ENCODE data around the gene ZNF296. TPM values are rescaled to one million over a fixed set of nuclear protein-coding genes. Genes with fewer than 3 reads are reported as not detected.

Gene ZNF296
- total RNA-seq, 1 donor from 2014 or later, result not detected

GRCh38 chr19:45063851-45064801, 12.2 kb downstream of the ZNF296 start:
- H3K9me3 ChIP-seq (ENCODE audit: control insufficient read depth in 3 of 3, low read length in 3 of 3), result no peaks in the 10 kb centered on the region
- H3K36me3 ChIP-seq (ENCODE audit: control insufficient read depth in 3 of 3, insufficient read depth in 3 of 3, low read length in 3 of 3), result peaks cover 69 to 73% (median 72%) of the 10 kb centered on the region in 3 donors
- H3K9ac ChIP-seq (ENCODE audit: low read depth in 1 of 3, low read length in 3 of 3), result no peak overlapping the region
- H3K27me3 ChIP-seq (ENCODE audit: control insufficient read depth in 3 of 3, insufficient read depth in 3 of 3, low read length in 3 of 3), result no peaks in the 10 kb centered on the region
- H3K4me3 ChIP-seq (ENCODE audit: low read length in 3 of 3), result no peak overlapping the region
- H3K4me1 ChIP-seq (ENCODE audit: control insufficient read depth in 3 of 3, insufficient read depth in 3 of 3, low read length in 3 of 3), result peaks cover 0 to 4% (median 0%) of the 10 kb centered on the region in 3 donors
- no peak overlapping the region for H3K27ac ChIP-seq (ENCODE audit: low read depth, low read length)

DNA sequence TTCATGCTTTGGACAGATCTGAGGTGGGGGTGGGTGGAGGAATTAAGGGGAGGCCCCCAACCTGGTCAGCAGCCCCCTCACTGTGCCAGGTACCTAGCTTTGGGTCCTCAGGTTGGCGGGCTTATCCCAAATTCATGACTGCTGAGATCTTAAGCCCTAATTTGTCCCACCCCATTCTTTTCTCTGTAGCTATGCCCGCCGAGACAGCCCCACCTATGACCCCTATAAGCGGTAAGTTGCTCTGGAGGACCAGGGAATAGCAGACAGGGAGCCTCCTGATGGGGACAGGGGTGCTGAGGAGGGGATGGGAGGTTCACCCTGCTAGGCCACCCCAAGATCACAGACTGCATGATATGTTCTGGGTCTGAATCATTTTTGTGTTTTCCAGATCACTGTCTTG, 14.3 kb downstream of the ZNF296 start:
- H3K9ac ChIP-seq (ENCODE audit: low read depth in 1 of 3, low read length in 3 of 3), result no peak overlapping the region
- no peaks in the 10 kb centered on the region for H3K27me3 ChIP-seq (ENCODE audit: control insufficient read depth in 3 of 3, insufficient read depth in 3 of 3, low read length in 3 of 3)
- peaks cover 75 to 80% (median 78%) of the 10 kb centered on the region in 3 donors for H3K36me3 ChIP-seq (ENCODE audit: control insufficient read depth in 3 of 3, insufficient read depth in 3 of 3, low read length in 3 of 3)
- H3K27ac ChIP-seq (ENCODE audit: low read depth, low read length), result no peak overlapping the region
- no peak overlapping the region for H3K4me3 ChIP-seq (ENCODE audit: low read length in 3 of 3)
- H3K4me1 ChIP-seq (ENCODE audit: control insufficient read depth in 3 of 3, insufficient read depth in 3 of 3, low read length in 3 of 3), result peaks cover 0 to 5% (median 0%) of the 10 kb centered on the region in 3 donors
- H3K9me3 ChIP-seq (ENCODE audit: control insufficient read depth in 3 of 3, low read length in 3 of 3), result no peaks in the 10 kb centered on the region

DNA sequence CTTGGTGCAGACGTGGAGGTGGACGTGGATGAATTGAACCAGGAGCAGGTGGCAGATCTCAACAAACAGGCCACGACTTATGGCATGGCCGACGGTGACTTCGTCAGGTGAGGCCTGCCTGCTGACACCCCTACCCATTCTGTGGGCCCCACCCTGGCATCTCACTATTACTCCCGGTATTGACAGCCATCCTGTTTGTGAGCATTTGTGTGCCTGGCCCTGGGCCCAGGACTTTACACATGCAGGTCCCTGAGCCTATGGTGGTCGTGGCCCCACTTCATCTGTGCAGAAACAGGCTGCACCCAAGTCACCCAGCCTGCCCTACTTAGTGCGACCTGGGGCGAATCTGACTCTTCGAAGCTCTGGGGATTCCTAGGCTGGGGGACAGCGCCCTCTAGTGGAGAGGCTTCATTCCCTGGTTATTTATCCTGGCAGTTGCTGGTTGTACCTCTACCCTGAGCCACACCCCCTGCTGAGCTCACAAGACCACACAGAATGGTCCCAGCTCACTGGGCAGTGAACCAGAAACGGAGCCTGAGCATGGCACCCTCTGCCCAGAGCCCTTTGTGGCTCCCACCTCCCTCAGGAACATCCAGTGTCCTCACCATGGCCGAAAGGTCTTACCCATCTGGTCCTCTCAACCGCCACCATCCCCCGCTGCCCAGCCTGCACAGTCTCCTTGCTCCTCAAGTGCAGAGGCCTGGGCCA, 16.9 kb downstream of the ZNF296 start:
- peaks cover 81 to 86% (median 83%) of the 10 kb centered on the region in 3 donors for H3K36me3 ChIP-seq (ENCODE audit: control insufficient read depth in 3 of 3, insufficient read depth in 3 of 3, low read length in 3 of 3)
- no peak overlapping the region for H3K9ac ChIP-seq (ENCODE audit: low read depth in 1 of 3, low read length in 3 of 3)

GRCh38 chr19:45058622-45059159, 17.6 kb downstream of the ZNF296 start:
- H3K36me3 ChIP-seq (ENCODE audit: control insufficient read depth in 3 of 3, insufficient read depth in 3 of 3, low read length in 3 of 3), result peaks cover 79 to 89% (median 86%) of the 10 kb centered on the region in 3 donors
- H3K9ac ChIP-seq (ENCODE audit: low read depth in 1 of 3, low read length in 3 of 3), result no peak overlapping the region
- no peak overlapping the region for H3K27ac ChIP-seq (ENCODE audit: low read depth, low read length)
- H3K4me1 ChIP-seq (ENCODE audit: control insufficient read depth in 3 of 3, insufficient read depth in 3 of 3, low read length in 3 of 3), result peaks cover 0 to 5% (median 0%) of the 10 kb centered on the region in 3 donors
- no peaks in the 10 kb centered on the region for H3K27me3 ChIP-seq (ENCODE audit: control insufficient read depth in 3 of 3, insufficient read depth in 3 of 3, low read length in 3 of 3)
- H3K4me3 ChIP-seq (ENCODE audit: low read length in 3 of 3), result no peak overlapping the region
- H3K9me3 ChIP-seq (ENCODE audit: control insufficient read depth in 3 of 3, low read length in 3 of 3), result no peaks in the 10 kb centered on the region

More for the DNA sequence above, 16.9 kb downstream of the ZNF296 start:
- Histone ChIP-seq H3K27me3 (ENCODE audit: control insufficient read depth in 3 of 3, insufficient read depth in 3 of 3, low read length in 3 of 3) (no peaks in the 10 kb centered on the region), H3K27ac (ENCODE audit: low read depth, low read length) (no peak overlapping the region), H3K4me1 (ENCODE audit: control insufficient read depth in 3 of 3, insufficient read depth in 3 of 3, low read length in 3 of 3) (peaks cover 0 to 5% (median 0%) of the 10 kb centered on the region in 3 donors), H3K9me3 (ENCODE audit: control insufficient read depth in 3 of 3, low read length in 3 of 3) (no peaks in the 10 kb centered on the region), H3K4me3 (ENCODE audit: low read length in 3 of 3) (no peak overlapping the region)

- Histone ChIP-seq H3K9me3 (ENCODE audit: control insufficient read depth in 3 of 3, low read length in 3 of 3) (no peaks in the 10 kb centered on the region), H3K36me3 (ENCODE audit: control insufficient read depth in 3 of 3, insufficient read depth in 3 of 3, low read length in 3 of 3) (peaks cover 82 to 91% (median 88%) of the 10 kb centered on the region in 3 donors), H3K27me3 (ENCODE audit: control insufficient read depth in 3 of 3, insufficient read depth in 3 of 3, low read length in 3 of 3) (no peaks in the 10 kb centered on the region), H3K4me1 (ENCODE audit: control insufficient read depth in 3 of 3, insufficient read depth in 3 of 3, low read length in 3 of 3) (peaks cover 0 to 5% (median 0%) of the 10 kb centered on the region in 3 donors), H3K4me3 (ENCODE audit: low read length in 3 of 3) (no peak overlapping the region), H3K27ac (ENCODE audit: low read depth, low read length) (no peak overlapping the region), H3K9ac (ENCODE audit: low read depth in 1 of 3, low read length in 3 of 3) (no peak overlapping the region)
These were observed 18.8 kb downstream of the ZNF296 start for GRCh38 chr19:45057444-45057843.

- no peak overlapping the region for H3K9ac ChIP-seq (ENCODE audit: low read depth in 1 of 3, low read length in 3 of 3)
These were observed 19.4 kb downstream of the ZNF296 start for GRCh38 chr19:45056831-45057230.

GRCh38 chr19:45051929-45052579, 24.2 kb downstream of the ZNF296 start:
- Histone ChIP-seq H3K4me3 (ENCODE audit: low read length in 3 of 3) (no peak overlapping the region), H3K9ac (ENCODE audit: low read depth in 1 of 3, low read length in 3 of 3) (no peak overlapping the region), H3K27me3 (ENCODE audit: control insufficient read depth in 3 of 3, insufficient read depth in 3 of 3, low read length in 3 of 3) (no peaks in the 10 kb centered on the region), H3K27ac (ENCODE audit: low read depth, low read length) (no peak overlapping the region), H3K36me3 (ENCODE audit: control insufficient read depth in 3 of 3, insufficient read depth in 3 of 3, low read length in 3 of 3) (peaks cover 42 to 46% (median 44%) of the 10 kb centered on the region in 3 donors), H3K4me1 (ENCODE audit: control insufficient read depth in 3 of 3, insufficient read depth in 3 of 3, low read length in 3 of 3) (peaks cover 10 to 16% (median 16%) of the 10 kb centered on the region in 3 donors), H3K9me3 (ENCODE audit: control insufficient read depth in 3 of 3, low read length in 3 of 3) (no peaks in the 10 kb centered on the region)

More at GRCh38 chr19:45056831-45057230, 19.4 kb downstream of the ZNF296 start:
- H3K36me3 ChIP-seq (ENCODE audit: control insufficient read depth in 3 of 3, insufficient read depth in 3 of 3, low read length in 3 of 3), result peaks cover 85 to 92% (median 90%) of the 10 kb centered on the region in 3 donors
- no peak overlapping the region for H3K4me3 ChIP-seq (ENCODE audit: low read length in 3 of 3)
- H3K27me3 ChIP-seq (ENCODE audit: control insufficient read depth in 3 of 3, insufficient read depth in 3 of 3, low read length in 3 of 3), result no peaks in the 10 kb centered on the region
- peaks cover 0 to 5% (median 0%) of the 10 kb centered on the region in 3 donors for H3K4me1 ChIP-seq (ENCODE audit: control insufficient read depth in 3 of 3, insufficient read depth in 3 of 3, low read length in 3 of 3)
- no peaks in the 10 kb centered on the region for H3K9me3 ChIP-seq (ENCODE audit: control insufficient read depth in 3 of 3, low read length in 3 of 3)
- H3K27ac ChIP-seq (ENCODE audit: low read depth, low read length), result no peak overlapping the region

DNA sequence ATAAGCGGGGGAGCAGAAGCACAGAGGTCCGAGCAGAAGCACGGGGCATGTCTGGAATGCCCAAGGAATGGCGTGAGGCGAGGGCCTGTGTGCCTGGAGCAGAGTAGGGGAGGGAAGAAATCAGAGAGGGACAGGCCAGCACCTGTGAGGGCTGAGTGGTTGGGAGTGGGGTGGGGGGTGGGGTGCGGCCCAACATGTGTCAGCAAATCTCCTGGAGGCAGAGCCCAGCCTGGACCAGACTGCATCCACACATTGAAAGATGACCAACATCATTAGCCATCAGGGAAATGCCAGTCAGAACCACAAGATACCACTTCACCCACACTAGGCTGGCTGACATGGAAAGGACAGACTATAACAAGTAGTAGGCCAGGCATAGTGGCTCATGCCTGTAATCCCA, 26.2 kb downstream of the ZNF296 start:
- Histone ChIP-seq H3K36me3 (ENCODE audit: control insufficient read depth in 3 of 3, insufficient read depth in 3 of 3, low read length in 3 of 3) (peaks cover 34 to 39% (median 34%) of the 10 kb centered on the region in 3 donors), H3K27ac (ENCODE audit: low read depth, low read length) (no peak overlapping the region), H3K9me3 (ENCODE audit: control insufficient read depth in 3 of 3, low read length in 3 of 3) (no peaks in the 10 kb centered on the region), H3K4me1 (ENCODE audit: control insufficient read depth in 3 of 3, insufficient read depth in 3 of 3, low read length in 3 of 3) (peaks cover 10 to 28% (median 21%) of the 10 kb centered on the region in 3 donors), H3K9ac (ENCODE audit: low read depth in 1 of 3, low read length in 3 of 3) (peak overlapping the region in 1 of 3 donors; percentile 40), H3K27me3 (ENCODE audit: control insufficient read depth in 3 of 3, insufficient read depth in 3 of 3, low read length in 3 of 3) (no peaks in the 10 kb centered on the region), H3K4me3 (ENCODE audit: low read length in 3 of 3) (no peak overlapping the region)

DNA sequence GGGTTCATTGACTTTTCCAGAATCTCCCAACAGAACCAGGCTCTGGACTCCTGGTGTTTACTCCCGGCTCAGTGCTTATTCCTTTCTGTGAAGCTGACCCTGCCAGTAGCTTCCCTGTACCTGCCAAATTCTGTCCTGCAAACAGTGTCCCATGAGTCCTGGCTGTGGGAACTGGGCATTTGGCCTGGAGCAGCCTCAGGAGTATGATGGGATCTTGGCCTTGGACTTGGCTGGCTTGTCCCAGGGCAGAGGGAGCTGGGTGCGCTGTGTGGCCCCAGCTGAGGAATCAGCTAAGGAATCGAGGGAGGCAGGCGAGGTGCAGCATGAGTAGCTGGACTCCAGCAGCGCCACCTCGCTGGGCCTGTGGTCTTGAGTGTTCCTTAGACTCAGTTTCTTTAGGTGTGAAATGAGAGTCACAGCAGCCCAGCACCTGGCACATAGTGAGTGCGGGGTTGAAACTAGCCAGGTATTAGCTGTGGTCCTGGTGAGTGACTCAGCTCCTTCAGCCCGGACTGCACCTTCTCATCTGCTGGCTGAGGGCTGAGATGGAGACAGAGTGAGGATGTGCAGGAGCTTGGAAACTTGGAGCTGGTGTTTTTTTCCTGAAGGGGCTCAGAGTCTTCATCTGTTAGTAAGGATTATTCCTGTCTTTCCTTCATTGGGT, 27.1 kb downstream of the ZNF296 start:
- Histone ChIP-seq H3K4me1 (ENCODE audit: control insufficient read depth in 3 of 3, insufficient read depth in 3 of 3, low read length in 3 of 3) (peaks cover 10 to 28% (median 21%) of the 10 kb centered on the region in 3 donors), H3K4me3 (ENCODE audit: low read length in 3 of 3) (peak overlapping the region in 1 of 3 donors; percentile 6), H3K27ac (ENCODE audit: low read depth, low read length) (no peak overlapping the region), H3K9ac (ENCODE audit: low read depth in 1 of 3, low read length in 3 of 3) (peak overlapping the region in 2 of 3 donors; percentile 33 to 45), H3K36me3 (ENCODE audit: control insufficient read depth in 3 of 3, insufficient read depth in 3 of 3, low read length in 3 of 3) (peaks cover 33 to 43% (median 35%) of the 10 kb centered on the region in 3 donors), H3K27me3 (ENCODE audit: control insufficient read depth in 3 of 3, insufficient read depth in 3 of 3, low read length in 3 of 3) (no peaks in the 10 kb centered on the region), H3K9me3 (ENCODE audit: control insufficient read depth in 3 of 3, low read length in 3 of 3) (no peaks in the 10 kb centered on the region)
